Transverse colon (tissue), 4 donors: ENCODE measurements around the gene ATXN10.

Experiments used
- POLR2AphosphoS5 ChIP-seq, 3 donors: sonication (generic); formaldehyde crosslinking; IDR thresholded peaks; one replicate each; pipeline ENCODE4 v1.6.1; 2016; ENCODE audit warnings: antibody characterized with exemption in 3 of 3
- TF ChIP-seq, protein P1 (sequence below), 5 experiments: fragments of 200-600 bp in 3 of 5; fragments of 450-650 bp in 2 of 5; sonication (generic) in 3 of 5; IDR thresholded peaks; 1 replicate in 2 of 5; 2 replicates in 3 of 5; pipeline ENCODE4 v1.5.1; 2016 to 2017; ENCODE audit warnings: antibody characterized with exemption in 5 of 5, inconsistent platforms in 3 of 5, mild to moderate bottlenecking in 2 of 5, moderate library complexity in 1 of 5

DNA sequence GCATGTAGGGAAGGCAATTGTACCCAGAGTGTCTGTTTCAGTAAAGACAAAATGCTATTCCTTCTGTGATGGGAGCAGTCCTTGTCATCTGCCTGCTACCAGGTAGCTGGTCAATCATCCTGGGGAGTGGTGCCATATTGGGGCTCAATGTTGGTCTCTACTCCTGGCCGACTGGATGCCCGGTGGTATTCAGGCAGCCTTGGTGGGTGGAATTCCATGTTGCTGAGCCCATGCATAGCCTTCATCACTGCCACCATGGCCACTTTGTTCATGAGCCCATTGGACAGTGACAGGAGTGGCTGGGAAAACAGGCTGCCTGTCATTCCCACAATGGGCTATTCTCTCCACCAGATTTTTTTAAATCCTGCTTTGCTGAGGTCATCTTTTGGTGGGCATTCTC lies 184.3 kb downstream of the ATXN10 start:
- no peak for TF ChIP-seq POLR2AphosphoS5 (IDR thresholded peaks at IDR 0.05)
- TF ChIP-seq, protein P1, sequence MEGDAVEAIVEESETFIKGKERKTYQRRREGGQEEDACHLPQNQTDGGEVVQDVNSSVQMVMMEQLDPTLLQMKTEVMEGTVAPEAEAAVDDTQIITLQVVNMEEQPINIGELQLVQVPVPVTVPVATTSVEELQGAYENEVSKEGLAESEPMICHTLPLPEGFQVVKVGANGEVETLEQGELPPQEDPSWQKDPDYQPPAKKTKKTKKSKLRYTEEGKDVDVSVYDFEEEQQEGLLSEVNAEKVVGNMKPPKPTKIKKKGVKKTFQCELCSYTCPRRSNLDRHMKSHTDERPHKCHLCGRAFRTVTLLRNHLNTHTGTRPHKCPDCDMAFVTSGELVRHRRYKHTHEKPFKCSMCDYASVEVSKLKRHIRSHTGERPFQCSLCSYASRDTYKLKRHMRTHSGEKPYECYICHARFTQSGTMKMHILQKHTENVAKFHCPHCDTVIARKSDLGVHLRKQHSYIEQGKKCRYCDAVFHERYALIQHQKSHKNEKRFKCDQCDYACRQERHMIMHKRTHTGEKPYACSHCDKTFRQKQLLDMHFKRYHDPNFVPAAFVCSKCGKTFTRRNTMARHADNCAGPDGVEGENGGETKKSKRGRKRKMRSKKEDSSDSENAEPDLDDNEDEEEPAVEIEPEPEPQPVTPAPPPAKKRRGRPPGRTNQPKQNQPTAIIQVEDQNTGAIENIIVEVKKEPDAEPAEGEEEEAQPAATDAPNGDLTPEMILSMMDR (IDR thresholded peaks at IDR 0.05): no peak
